PC-9 (cell line): ENCODE results near the gene OR5P2. TPM values are rescaled to one million over a fixed set of nuclear protein-coding genes. Genes with fewer than 3 reads are reported as not detected.

Experiments used
- Bru-seq: library from RNA; stranded (reverse); fragments of 400-500 nt; gene quantifications from one replicate; lab custom pipeline; 2021; lab: Mats Ljungman, UMichigan
- BruChase-seq, 2 experiments: library from RNA; stranded (reverse); fragments of 400-500 nt; gene quantifications; one replicate each; lab custom pipeline; 2021; lab: Mats Ljungman, UMichigan
- BruUV-seq: library from RNA; stranded (reverse); fragments of 400-500 nt; replicated peaks from 2 replicates; lab custom pipeline; 2021; lab: Mats Ljungman, UMichigan
- CTCF ChIA-PET: fragments of 300-600 bp; sonication (Branson Sonifier 250); formaldehyde crosslinking; loops from one replicate; lab custom pipeline; 2022; ENCODE audit warnings: antibody characterized with exemption; lab: Charles Lee
- POLR2A ChIA-PET: fragments of 300-600 bp; sonication (Branson Sonifier 250); formaldehyde crosslinking; loops from one replicate; lab custom pipeline; 2022; ENCODE audit warnings: antibody characterized with exemption; ENCODE audit not compliant: unreplicated experiment; lab: Charles Lee
- DNase-seq, 2 experiments: peaks; one replicate each; pipeline versions ENCODE4 v3.0.0 to v3.0.0-alpha.2; 2015 to 2022; ENCODE audit warnings: mixed read lengths in 1 of 2
- H2AFZ ChIP-seq: fragments of 200-600 bp; sonication (generic); 2 replicates; pipeline ENCODE4 v1.8.1; 2017; ENCODE audit warnings: antibody characterized with exemption
- H3F3A ChIP-seq: fragments of 200-600 bp; sonication (generic); 2 replicates; pipeline ENCODE4 v1.8.1; 2017; ENCODE audit warnings: antibody characterized with exemption, mild to moderate bottlenecking, low read depth; ENCODE audit not compliant: insufficient read depth
- H3K27ac ChIP-seq: fragments of 200-600 bp; sonication (generic); 2 replicates; pipeline ENCODE4 v1.6.1; 2016; ENCODE audit warnings: mixed run types
- H3K27me3 ChIP-seq: fragments of 200-600 bp; sonication (generic); 2 replicates; pipeline ENCODE4 v1.6.1; 2016; ENCODE audit warnings: low read depth, mixed run types; ENCODE audit not compliant: insufficient read depth
- H3K36me3 ChIP-seq: fragments of 200-600 bp; sonication (generic); 2 replicates; pipeline ENCODE4 v1.6.1; 2016; ENCODE audit warnings: low read depth, mixed run types
- H3K4me1 ChIP-seq: fragments of 200-600 bp; sonication (generic); replicated peaks from 2 replicates; pipeline ENCODE4 v1.6.1; 2016; ENCODE audit warnings: mixed run types; ENCODE audit not compliant: insufficient read depth
- H3K4me2 ChIP-seq: fragments of 200-600 bp; sonication (generic); 2 replicates; pipeline ENCODE4 v1.6.1; 2017; ENCODE audit warnings: mixed run types
- H3K4me3 ChIP-seq: fragments of 200-600 bp; sonication (generic); 2 replicates; pipeline ENCODE4 v1.6.1; 2016; ENCODE audit warnings: mixed run types
- H3K79me2 ChIP-seq: fragments of 200-600 bp; sonication (generic); 2 replicates; pipeline ENCODE4 v1.6.1; 2017; ENCODE audit warnings: low read depth, mixed run types
- H3K9me2 ChIP-seq: fragments of 200-600 bp; sonication (generic); 2 replicates; pipeline ENCODE4 v1.8.1; 2017; ENCODE audit warnings: mild to moderate bottlenecking; ENCODE audit not compliant: insufficient read depth
- H3K9me3 ChIP-seq: fragments of 200-600 bp; sonication (generic); 2 replicates; pipeline ENCODE4 v1.8.1; 2016; ENCODE audit warnings: low read depth; ENCODE audit not compliant: insufficient read depth
- H4K20me1 ChIP-seq: fragments of 200-600 bp; sonication (generic); 2 replicates; pipeline ENCODE4 v1.8.1; 2017; ENCODE audit not compliant: insufficient read depth
- CTCF ChIP-seq: fragments of 200-600 bp; sonication (generic); conservative IDR thresholded peaks from 2 replicates; pipeline ENCODE4 v1.6.1; 2017; ENCODE audit warnings: mixed run types, antibody characterized with exemption, mild to moderate bottlenecking, moderate library complexity
- EZH2 ChIP-seq: fragments of 200-600 bp; sonication (generic); IDR thresholded peaks from 2 replicates; pipeline ENCODE4 v1.8.0; 2017; ENCODE audit warnings: antibody characterized with exemption, low read depth
- intact Hi-C: fragments of 100-400 bp; cut with micrococcal nuclease; formaldehyde crosslinking; loops from one replicate; pipeline ENCODE4 v1.10.0; 2022; ENCODE audit not compliant: unreplicated experiment
- long read RNA-seq: library from polyadenylated mRNA; stranded (forward); transcript quantifications from one replicate; pipeline ENCODE4 v2.0.0, GENCODE V29; 2022
- total RNA-seq: library from RNA; stranded (reverse); gene quantifications from 2 replicates; pipeline ENCODE4 v1.2.3, GENCODE V29; 2021

Gene OR5P2, protein sequence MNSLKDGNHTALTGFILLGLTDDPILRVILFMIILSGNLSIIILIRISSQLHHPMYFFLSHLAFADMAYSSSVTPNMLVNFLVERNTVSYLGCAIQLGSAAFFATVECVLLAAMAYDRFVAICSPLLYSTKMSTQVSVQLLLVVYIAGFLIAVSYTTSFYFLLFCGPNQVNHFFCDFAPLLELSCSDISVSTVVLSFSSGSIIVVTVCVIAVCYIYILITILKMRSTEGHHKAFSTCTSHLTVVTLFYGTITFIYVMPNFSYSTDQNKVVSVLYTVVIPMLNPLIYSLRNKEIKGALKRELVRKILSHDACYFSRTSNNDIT
- total RNA-seq: 1.3 and 2.5 TPM in 2 replicates
- Bru-seq, nascent RNA: percentile 41 among the genes with signal in this experiment
- BruChase-seq, experiment 1, labeled RNA remaining after a 2-hour chase: percentile 84 among the genes with signal in this experiment
- BruChase-seq, experiment 2, labeled RNA remaining after a 6-hour chase: percentile 69 among the genes with signal in this experiment
- long read RNA-seq: 0 reads

DNA sequence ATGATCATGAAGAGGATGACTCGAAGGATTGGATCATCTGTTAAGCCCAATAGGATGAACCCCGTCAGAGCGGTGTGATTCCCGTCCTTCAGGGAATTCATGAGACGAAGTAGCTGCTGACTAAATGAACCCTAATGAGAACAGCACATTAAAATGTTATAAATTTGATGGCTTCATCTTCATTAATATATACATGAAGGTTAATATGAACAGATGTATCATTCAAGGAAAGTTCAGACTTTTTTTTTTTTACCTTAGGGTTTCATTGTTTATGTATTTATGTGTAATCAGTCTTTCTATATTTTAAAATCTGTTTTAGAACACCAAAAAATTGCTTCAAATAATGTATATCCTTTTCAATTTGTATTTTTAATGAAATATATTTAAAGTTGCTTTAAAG lies at the start of gene OR5P2:
Gene OR5P2 (minus strand): TSS at position 101 of the 400 bp plus-strand sequence. CDS start 0 bp downstream, at position 101.
- Histone ChIP-seq H3K9me2 (no peaks in the 10 kb centered on the region), H2AFZ (no peak within 1 kb of the TSS), H3K4me1 (no peaks in the 10 kb centered on the region), H3F3A (no peaks in the 10 kb centered on the region), H3K27me3 (no peaks in the 10 kb centered on the region), H3K36me3 (no peaks in the 10 kb centered on the region), H4K20me1 (no peaks in the 10 kb centered on the region), H3K4me3 (no peak within 1 kb of the TSS), H3K79me2 (no peaks in the 10 kb centered on the region), H3K27ac (no peak within 1 kb of the TSS), H3K4me2 (no peak within 1 kb of the TSS), H3K9me3 (no peaks in the 10 kb centered on the region)
- TF ChIP-seq CTCF (no peak), EZH2 (no peak)
- BruUV-seq: no TSS peak
- intact Hi-C loops: no loop called here
- CTCF ChIA-PET: no interaction called here
- POLR2A ChIA-PET: no interaction called here
- DNase-seq: no peak

DNA sequence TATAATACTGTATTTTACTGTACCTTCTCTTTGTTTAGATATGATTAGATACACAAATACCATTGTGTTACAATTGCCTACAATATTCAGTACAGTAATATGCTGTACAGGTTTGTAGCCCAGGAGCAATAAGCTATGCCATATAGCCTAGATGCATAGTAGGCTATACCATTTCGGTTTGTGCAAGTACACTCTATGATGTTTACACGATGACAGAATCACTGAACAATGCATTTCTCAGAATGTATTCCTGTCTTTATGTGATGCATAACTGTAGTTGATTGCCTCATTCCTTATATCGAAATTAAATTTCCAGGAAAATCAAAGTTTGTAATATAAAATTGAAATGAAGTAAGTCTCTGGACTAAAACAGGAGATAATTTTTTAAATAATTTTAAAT lies 49.3 kb upstream of the OR5P2 start:
- no peaks in the 10 kb centered on the region for H3K4me1 ChIP-seq
- H3F3A ChIP-seq: no peaks in the 10 kb centered on the region
- H3K4me2 ChIP-seq: no peak overlapping the region
- no peak for DNase-seq
- H3K36me3 ChIP-seq: no peaks in the 10 kb centered on the region
- no peak overlapping the region for H3K4me3 ChIP-seq
- H3K27me3 ChIP-seq: no peaks in the 10 kb centered on the region
- no TSS peak for BruUV-seq
- no peaks in the 10 kb centered on the region for H4K20me1 ChIP-seq
- no peak overlapping the region for H2AFZ ChIP-seq
- CTCF ChIA-PET: no interaction called here
- POLR2A ChIA-PET: no interaction called here
- H3K9me3 ChIP-seq: no peaks in the 10 kb centered on the region
- H3K27ac ChIP-seq: no peak overlapping the region
- no peaks in the 10 kb centered on the region for H3K79me2 ChIP-seq
- intact Hi-C loops: no loop called here
- no peaks in the 10 kb centered on the region for H3K9me2 ChIP-seq
- no peak for TF ChIP-seq CTCF
- TF ChIP-seq EZH2: no peak

GRCh38 chr11:7844986-7845385 lies 48.2 kb upstream of the OR5P2 start:
- Histone ChIP-seq H3K27me3 (no peaks in the 10 kb centered on the region), H2AFZ (no peak overlapping the region), H3K4me1 (no peaks in the 10 kb centered on the region), H3K9me2 (no peaks in the 10 kb centered on the region), H3K79me2 (no peaks in the 10 kb centered on the region), H3F3A (no peaks in the 10 kb centered on the region), H3K4me2 (no peak overlapping the region), H4K20me1 (no peaks in the 10 kb centered on the region), H3K9me3 (no peaks in the 10 kb centered on the region), H3K36me3 (no peaks in the 10 kb centered on the region), H3K4me3 (no peak overlapping the region), H3K27ac (no peak overlapping the region)
- ChIA-PET CTCF (no interaction called here), POLR2A (no interaction called here)
- BruUV-seq: no TSS peak
- no peak for TF ChIP-seq CTCF
- no peak for TF ChIP-seq EZH2
- no peak for DNase-seq
- intact Hi-C loops: no loop called here
